Prostate gland (tissue), 2 donors: Measurements from ENCODE around the gene TRDMT1.

ENCODE experiments used
- CTCF ChIP-seq, 4 experiments: fragments of 200-600 bp in 2 of 4; fragments of 450-650 bp in 2 of 4; sonication (generic) in 2 of 4; IDR thresholded peaks; 1 replicate in 3 of 4; 2 replicates in 1 of 4; pipeline ENCODE4 v1.5.1; 2016 to 2019; ENCODE audit warnings: antibody characterized with exemption in 4 of 4, mild to moderate bottlenecking in 2 of 4, moderate library complexity in 2 of 4
- POLR2A ChIP-seq: fragments of 450-650 bp; IDR thresholded peaks from one replicate; pipeline ENCODE4 v1.6.1; 2016; ENCODE audit warnings: antibody characterized with exemption, mild to moderate bottlenecking
- POLR2AphosphoS5 ChIP-seq: sonication (generic); formaldehyde crosslinking; IDR thresholded peaks from one replicate; pipeline ENCODE4 v1.6.1; 2017; ENCODE audit warnings: antibody characterized with exemption

GRCh38 chr10:17174626-17175025 lies 26.8 kb downstream of the TRDMT1 start:
- no peak for TF ChIP-seq POLR2A
- no peak for TF ChIP-seq POLR2AphosphoS5
- TF ChIP-seq CTCF (IDR thresholded peaks at IDR 0.05): no peak
